ENCODE results near the gene COTL1. TPM values are rescaled to one million over a fixed set of nuclear protein-coding genes. Genes with fewer than 3 reads are reported as not detected.

Gene COTL1
- total and polyA plus RNA-seq, 4 donors: 12.0 to 59.5 (median 23.0) TPM

GRCh38 chr16:84529607-84530006 is 88.3 kb downstream of the COTL1 start (continued):
- TF ChIP-seq ZBTB33 (IDR thresholded peaks at IDR 0.05) (no peak), HNF4A (conservative IDR thresholded peaks at IDR 0.05) (no peak), GABPA (IDR thresholded peaks at IDR 0.05 in 1 of 2, conservative IDR thresholded peaks at IDR 0.05 in 1 of 2) (no peak), FOXA1 (IDR thresholded peaks at IDR 0.05) (no peak), NR2F2 (IDR thresholded peaks at IDR 0.05) (no peak), FOXA2 (IDR thresholded peaks at IDR 0.05) (no peak), SP1 (IDR thresholded peaks at IDR 0.05) (no peak), YY1 (IDR thresholded peaks at IDR 0.05) (no peak)

GRCh38 chr16:84528322-84528721 is 89.6 kb downstream of the COTL1 start:
- no peaks in the 10 kb centered on the region for H3K27me3 ChIP-seq (ENCODE audit: control insufficient read depth in 4 of 4, insufficient read depth in 4 of 4, low read length in 3 of 4)
- DNase-seq (ENCODE audit: low spot score): no peak
- H3K36me3 ChIP-seq (ENCODE audit: control insufficient read depth in 4 of 4, insufficient read depth in 3 of 4, low read depth in 1 of 4, low read length in 3 of 4): no peaks in the 10 kb centered on the region
- H3K9me3 ChIP-seq (ENCODE audit: control insufficient read depth in 4 of 4, low read length in 3 of 4): no peaks in the 10 kb centered on the region
- H3K4me1 ChIP-seq (ENCODE audit: control insufficient read depth in 4 of 4, insufficient read depth in 4 of 4, low read length in 3 of 4): peaks cover 0 to 7% (median 2%) of the 10 kb centered on the region in 4 donors
- no peak overlapping the region for H3K9ac ChIP-seq (ENCODE audit: low read depth in 1 of 2, low read length in 2 of 2)
- TF ChIP-seq NR2F2 (IDR thresholded peaks at IDR 0.05): no peak
- TF ChIP-seq GABPA (IDR thresholded peaks at IDR 0.05 in 1 of 2, conservative IDR thresholded peaks at IDR 0.05 in 1 of 2): no peak
- no peak for TF ChIP-seq RXRA (IDR thresholded peaks at IDR 0.05)
- TF ChIP-seq EGR1 (IDR thresholded peaks at IDR 0.05; ENCODE audit: low read depth in 2 of 2): no peak
- TF ChIP-seq JUND (IDR thresholded peaks at IDR 0.05): no peak
- TF ChIP-seq SP1 (IDR thresholded peaks at IDR 0.05): no peak
- TF ChIP-seq MAX (IDR thresholded peaks at IDR 0.05): no peak
- TF ChIP-seq HNF4G (IDR thresholded peaks at IDR 0.05): no peak
- TF ChIP-seq HNF4A (conservative IDR thresholded peaks at IDR 0.05): no peak
- TF ChIP-seq ATF3 (IDR thresholded peaks at IDR 0.05): no peak
- no peak for TF ChIP-seq FOXA1 (IDR thresholded peaks at IDR 0.05)
- no peak for TF ChIP-seq RAD21 (IDR thresholded peaks at IDR 0.05)
- 90% methylated on average over 6 of the region's 6 CpGs for WGBS
- H3K4me3 ChIP-seq (ENCODE audit: low read depth in 1 of 3, low read length in 3 of 3): no peak overlapping the region
- no peak overlapping the region for H3K27ac ChIP-seq (ENCODE audit: low read depth in 1 of 2, low read length in 2 of 2)

GRCh38 chr16:84527532-84528269 is 90.2 kb downstream of the COTL1 start:
- no peaks in the 10 kb centered on the region for H3K36me3 ChIP-seq (ENCODE audit: control insufficient read depth in 4 of 4, insufficient read depth in 3 of 4, low read depth in 1 of 4, low read length in 3 of 4)
- DNase-seq (ENCODE audit: low spot score): no peak
- H3K4me1 ChIP-seq (ENCODE audit: control insufficient read depth in 4 of 4, insufficient read depth in 4 of 4, low read length in 3 of 4): peaks cover 0 to 7% (median 2%) of the 10 kb centered on the region in 4 donors
- no peak overlapping the region for H3K4me3 ChIP-seq (ENCODE audit: low read depth in 1 of 3, low read length in 3 of 3)
- no peak overlapping the region for H3K9ac ChIP-seq (ENCODE audit: low read depth in 1 of 2, low read length in 2 of 2)
- H3K27me3 ChIP-seq (ENCODE audit: control insufficient read depth in 4 of 4, insufficient read depth in 4 of 4, low read length in 3 of 4): no peaks in the 10 kb centered on the region
- H3K27ac ChIP-seq (ENCODE audit: low read depth in 1 of 2, low read length in 2 of 2): peak overlapping the region in 1 of 2 donors; percentile 27
- no peaks in the 10 kb centered on the region for H3K9me3 ChIP-seq (ENCODE audit: control insufficient read depth in 4 of 4, low read length in 3 of 4)
- 77% methylated on average over 11 of the region's 11 CpGs for WGBS
- TF ChIP-seq JUND (IDR thresholded peaks at IDR 0.05) (no peak), MAX (IDR thresholded peaks at IDR 0.05) (no peak), TAF1 (conservative IDR thresholded peaks at IDR 0.05) (no peak), FOXA1 (IDR thresholded peaks at IDR 0.05) (no peak), SP1 (IDR thresholded peaks at IDR 0.05) (no peak), YY1 (IDR thresholded peaks at IDR 0.05) (no peak), HNF4A (conservative IDR thresholded peaks at IDR 0.05) (no peak), ATF3 (IDR thresholded peaks at IDR 0.05) (no peak), GABPA (IDR thresholded peaks at IDR 0.05 in 1 of 2, conservative IDR thresholded peaks at IDR 0.05 in 1 of 2) (no peak), EGR1 (IDR thresholded peaks at IDR 0.05; ENCODE audit: low read depth in 2 of 2) (no peak), FOXA2 (IDR thresholded peaks at IDR 0.05) (no peak), REST (IDR thresholded peaks at IDR 0.05) (no peak), RAD21 (IDR thresholded peaks at IDR 0.05) (no peak), NR2F2 (IDR thresholded peaks at IDR 0.05) (no peak), ZBTB33 (IDR thresholded peaks at IDR 0.05) (no peak)

Data from liver (tissue), 9 donors.